ENCODE results near the gene CHAD.
A peak's percentile ranks its signal among the peaks of the same experiment; 100 is the strongest.

Gene CHAD

GRCh38 chr17:50484386-50485155 is 15.9 kb upstream of the CHAD start:
- no peak overlapping the region for H3K9ac ChIP-seq (ENCODE audit: low read length)
- TF ChIP-seq CTCF (IDR thresholded peaks at IDR 0.05; ENCODE audit: insufficient read depth, low read length, poor library complexity, severe bottlenecking) (no peak), EZH2phosphoT487 (conservative IDR thresholded peaks at IDR 0.05; ENCODE audit: low read length) (no peak)
- no peak overlapping the region for H3K27ac ChIP-seq (ENCODE audit: low read depth, low read length)
- H2AFZ ChIP-seq (ENCODE audit: low read depth, low read length, severe bottlenecking) = no peak overlapping the region
- no peak overlapping the region for H3K4me2 ChIP-seq (ENCODE audit: low read depth, low read length, poor library complexity, severe bottlenecking)
- no peak overlapping the region for H3K4me3 ChIP-seq (ENCODE audit: insufficient read depth, low read length, poor library complexity, severe bottlenecking)
- H3F3A ChIP-seq (ENCODE audit: insufficient read depth) = peaks cover 16% of the 10 kb centered on the region; the same call in 1 of the 2 replicates
- no peaks in the 10 kb centered on the region for H3K9me2 ChIP-seq (replicated peaks; ENCODE audit: insufficient read depth, low read length)
- no peaks in the 10 kb centered on the region for H3K27me3 ChIP-seq (ENCODE audit: low read length)
- no peaks in the 10 kb centered on the region for H3K9me3 ChIP-seq (ENCODE audit: insufficient read depth, low read length)
- H3K79me2 ChIP-seq (ENCODE audit: insufficient read depth, low read length) = no peaks in the 10 kb centered on the region
- H4K20me1 ChIP-seq (ENCODE audit: low read depth, low read length) = no peaks in the 10 kb centered on the region
- no peaks in the 10 kb centered on the region for H3K36me3 ChIP-seq (ENCODE audit: low read length)

DNA sequence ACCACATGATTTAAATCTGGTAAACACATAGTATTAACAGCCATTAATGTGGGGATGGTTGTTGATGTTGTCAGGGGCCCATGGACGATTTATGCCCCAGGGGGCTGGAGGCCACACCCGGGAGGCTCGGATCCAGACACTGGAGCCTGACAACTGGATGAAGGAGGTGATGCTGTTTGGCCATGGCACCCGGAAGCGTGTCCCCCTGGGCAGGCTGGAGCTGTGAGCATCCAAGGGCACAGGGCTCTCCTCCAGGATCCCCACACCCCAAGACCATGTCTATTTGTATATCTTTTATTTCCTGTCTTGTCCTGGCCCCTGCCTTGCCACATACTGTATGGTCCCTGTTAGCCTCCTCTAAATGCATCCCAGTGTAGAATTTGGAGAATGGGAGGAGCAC is 14.6 kb upstream of the CHAD start:
- Histone ChIP-seq H3K9me2 (replicated peaks; ENCODE audit: insufficient read depth, low read length) (no peaks in the 10 kb centered on the region), H3K27me3 (ENCODE audit: low read length) (no peaks in the 10 kb centered on the region), H3K79me2 (ENCODE audit: insufficient read depth, low read length) (no peaks in the 10 kb centered on the region), H3K4me3 (ENCODE audit: insufficient read depth, low read length, poor library complexity, severe bottlenecking) (no peak overlapping the region), H3K4me2 (ENCODE audit: low read depth, low read length, poor library complexity, severe bottlenecking) (no peak overlapping the region), H3K9ac (ENCODE audit: low read length) (no peak overlapping the region), H3F3A (ENCODE audit: insufficient read depth) (peaks cover 21% of the 10 kb centered on the region), H2AFZ (ENCODE audit: low read depth, low read length, severe bottlenecking) (no peak overlapping the region), H3K27ac (ENCODE audit: low read depth, low read length) (no peak overlapping the region), H3K36me3 (ENCODE audit: low read length) (no peaks in the 10 kb centered on the region), H4K20me1 (ENCODE audit: low read depth, low read length) (no peaks in the 10 kb centered on the region), H3K9me3 (ENCODE audit: insufficient read depth, low read length) (no peaks in the 10 kb centered on the region)
- no peak for TF ChIP-seq EZH2phosphoT487 (conservative IDR thresholded peaks at IDR 0.05; ENCODE audit: low read length)
- TF ChIP-seq CTCF (IDR thresholded peaks at IDR 0.05; ENCODE audit: insufficient read depth, low read length, poor library complexity, severe bottlenecking) = no peak

DNA sequence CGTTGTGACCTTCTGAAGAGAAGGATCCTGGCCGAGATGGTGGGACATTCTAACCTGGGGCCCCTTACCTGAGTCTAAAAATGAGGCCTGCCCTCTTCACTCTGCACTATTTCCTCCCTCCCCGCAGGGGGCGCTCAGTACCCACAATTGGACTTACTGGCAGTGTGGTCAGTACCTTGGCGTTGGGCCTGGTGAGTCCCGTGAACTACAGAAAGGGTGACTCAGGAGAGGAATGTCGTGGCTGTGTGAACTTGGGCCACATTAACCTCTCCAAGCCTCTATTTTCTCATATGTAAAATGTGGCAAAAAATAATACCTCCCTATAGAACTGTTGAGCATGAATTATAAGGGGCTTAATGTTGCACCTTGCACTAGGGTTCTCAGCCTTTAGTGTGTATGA is 13.8 kb upstream of the CHAD start:
- Histone ChIP-seq H3K27ac (ENCODE audit: low read depth, low read length) (no peak overlapping the region), H3K9me2 (replicated peaks; ENCODE audit: insufficient read depth, low read length) (no peaks in the 10 kb centered on the region), H3K4me3 (ENCODE audit: insufficient read depth, low read length, poor library complexity, severe bottlenecking) (no peak overlapping the region), H3K36me3 (ENCODE audit: low read length) (no peaks in the 10 kb centered on the region), H3K79me2 (ENCODE audit: insufficient read depth, low read length) (no peaks in the 10 kb centered on the region), H3K27me3 (ENCODE audit: low read length) (no peaks in the 10 kb centered on the region), H3F3A (ENCODE audit: insufficient read depth) (peaks cover 24% of the 10 kb centered on the region), H2AFZ (ENCODE audit: low read depth, low read length, severe bottlenecking) (peak overlapping the region; percentile 43), H3K9ac (ENCODE audit: low read length) (no peak overlapping the region), H3K9me3 (ENCODE audit: insufficient read depth, low read length) (no peaks in the 10 kb centered on the region), H3K4me2 (ENCODE audit: low read depth, low read length, poor library complexity, severe bottlenecking) (no peak overlapping the region), H4K20me1 (ENCODE audit: low read depth, low read length) (no peaks in the 10 kb centered on the region)
- no peak for TF ChIP-seq EZH2phosphoT487 (conservative IDR thresholded peaks at IDR 0.05; ENCODE audit: low read length)
- TF ChIP-seq CTCF (IDR thresholded peaks at IDR 0.05; ENCODE audit: insufficient read depth, low read length, poor library complexity, severe bottlenecking) = peak; percentile 83

Data from SU-DHL-6 (cell line).